ENCODE measurements around the gene EPHB4. TPM values are rescaled to one million over a fixed set of nuclear protein-coding genes. Genes with fewer than 3 reads are reported as not detected.

Gene EPHB4
- total RNA-seq, 1 donor from 2014 or later, result 99.1 TPM

- TF ChIP-seq CTCF (conservative IDR thresholded peaks at IDR 0.05; ENCODE audit: low read depth, low read length), result no peak
- DNase-seq (ENCODE audit: low read depth), result no peak
- no peak overlapping the region for H3K4me3 ChIP-seq (ENCODE audit: low read depth, low read length)
Observed at GRCh38 chr7:100854146-100854895, 27.0 kb upstream of the EPHB4 start.

- DNase-seq (ENCODE audit: low read depth), result no peak
- peak; percentile 94 for TF ChIP-seq CTCF (conservative IDR thresholded peaks at IDR 0.05; ENCODE audit: low read depth, low read length)
- peak within 1 kb of the TSS; percentile 91 for H3K4me3 ChIP-seq (ENCODE audit: low read depth, low read length)
Observed at GRCh38 chr7:100852048-100852872, 24.9 kb upstream of the EPHB4 start, which contains the start of gene SLC12A9. Gene SLC12A9, plus strand, starts transcription at chr7:100852713. Its CDS starts 1,485 bp downstream, at chr7:100854198.

- no peak overlapping the region for H3K4me3 ChIP-seq (ENCODE audit: low read depth, low read length)
- TF ChIP-seq CTCF (conservative IDR thresholded peaks at IDR 0.05; ENCODE audit: low read depth, low read length), result no peak
- no peak for DNase-seq (ENCODE audit: low read depth)
Observed at GRCh38 chr7:100847360-100847759, 20.0 kb upstream of the EPHB4 start.

- no peak for TF ChIP-seq CTCF (conservative IDR thresholded peaks at IDR 0.05; ENCODE audit: low read depth, low read length)
- DNase-seq (ENCODE audit: low read depth), result no peak
- H3K4me3 ChIP-seq (ENCODE audit: low read depth, low read length), result no peak overlapping the region
Observed at GRCh38 chr7:100840470-100841100, 13.3 kb upstream of the EPHB4 start.

GRCh38 chr7:100839361-100839760 is 12.0 kb upstream of the EPHB4 start:
- H3K4me3 ChIP-seq (ENCODE audit: low read depth, low read length), result no peak overlapping the region
- DNase-seq (ENCODE audit: low read depth), result no peak
- TF ChIP-seq CTCF (conservative IDR thresholded peaks at IDR 0.05; ENCODE audit: low read depth, low read length), result no peak

- no peak for DNase-seq (ENCODE audit: low read depth)
- TF ChIP-seq CTCF (conservative IDR thresholded peaks at IDR 0.05; ENCODE audit: low read depth, low read length), result no peak
- H3K4me3 ChIP-seq (ENCODE audit: low read depth, low read length), result peak overlapping the region; percentile 43
Observed at GRCh38 chr7:100837099-100837836, 9.9 kb upstream of the EPHB4 start.

All from epithelial cell of proximal tubule (primary cell).